HepG2 (cell line): ENCODE measurements around the gene CYP4F2. TPM values are rescaled to one million over a fixed set of nuclear protein-coding genes. Genes with fewer than 3 reads are reported as not detected.

Source experiments
- AGO2 ChIP-seq: fragments of 200-400 bp; formaldehyde crosslinking; optimal IDR thresholded peaks from 2 replicates; pipeline ENCODE3; 2017; ENCODE audit warnings: mild to moderate bottlenecking, low read depth, low read length, moderate library complexity
- CCDC6 ChIP-seq: sonication (generic); formaldehyde crosslinking; IDR thresholded peaks from 2 replicates; pipeline ENCODE4 v1.8.1; 2022; ENCODE audit warnings: mild to moderate bottlenecking, missing genetic modification reagents, moderate library complexity
- CREM ChIP-seq, 2 experiments: sonication (generic) in 1 of 2; formaldehyde crosslinking in 1 of 2; IDR thresholded peaks; 2 replicates each; pipeline versions ENCODE4 v1.4.0 to v1.6.1; 2016 to 2020; ENCODE audit warnings: antibody characterized with exemption in 1 of 2, mild to moderate bottlenecking in 1 of 2, missing genetic modification reagents in 1 of 2
- EZH2 ChIP-seq: conservative IDR thresholded peaks from 2 replicates; pipeline ENCODE4 v1.6.1; 2012; ENCODE audit warnings: mild to moderate bottlenecking, low read depth, low read length, moderate library complexity
- HBP1 ChIP-seq: IDR thresholded peaks from 2 replicates; pipeline ENCODE4 v1.6.1; 2016; ENCODE audit warnings: low read depth, control low read depth
- KDM5B ChIP-seq: sonication (generic); formaldehyde crosslinking; IDR thresholded peaks from 2 replicates; pipeline ENCODE4 v1.4.0; 2020; ENCODE audit warnings: missing genetic modification reagents, mild to moderate bottlenecking, borderline replicate concordance
- MED1 ChIP-seq: sonication (generic); formaldehyde crosslinking; IDR thresholded peaks from 2 replicates; pipeline ENCODE4 v1.4.0; 2020; ENCODE audit warnings: missing genetic modification reagents
- NCOA2 ChIP-seq: sonication (generic); formaldehyde crosslinking; IDR thresholded peaks from 2 replicates; pipeline ENCODE4 v1.8.0; 2022; ENCODE audit warnings: inconsistent platforms
- NR3C1 ChIP-seq: sonication (generic); formaldehyde crosslinking; IDR thresholded peaks from 2 replicates; pipeline ENCODE4 v1.4.0; 2020; ENCODE audit warnings: missing genetic modification reagents
- SNAPC4 ChIP-seq: sonication (generic); formaldehyde crosslinking; IDR thresholded peaks from 2 replicates; pipeline ENCODE4 v1.4.0; 2020; ENCODE audit warnings: mild to moderate bottlenecking, missing genetic modification reagents
- SOX6 ChIP-seq, 2 experiments: fragments of 450-650 bp in 1 of 2; sonication (generic) in 1 of 2; formaldehyde crosslinking in 1 of 2; IDR thresholded peaks; 2 replicates each; pipeline versions ENCODE4 v1.4.0 to v1.6.1; 2017 to 2020; ENCODE audit warnings: antibody characterized with exemption in 1 of 2, mild to moderate bottlenecking in 1 of 2, missing genetic modification reagents in 1 of 2
- ZBTB2 ChIP-seq: sonication (generic); formaldehyde crosslinking; IDR thresholded peaks from 2 replicates; pipeline ENCODE4 v1.8.0; 2022; ENCODE audit warnings: low read depth, missing genetic modification reagents
- ZFP1 ChIP-seq: IDR thresholded peaks from 2 replicates; pipeline ENCODE4 v1.6.1; 2016
- ZFP41 ChIP-seq: sonication (generic); formaldehyde crosslinking; IDR thresholded peaks from 2 replicates; pipeline ENCODE4 v1.4.0; 2020; ENCODE audit warnings: mild to moderate bottlenecking, missing genetic modification reagents, borderline replicate concordance
- ZNF138 ChIP-seq: sonication (generic); formaldehyde crosslinking; IDR thresholded peaks from 2 replicates; pipeline ENCODE4 v1.5.0; 2020; ENCODE audit warnings: mild to moderate bottlenecking, low read depth, missing genetic modification reagents
- ZNF17 ChIP-seq: sonication (generic); formaldehyde crosslinking; IDR thresholded peaks from 2 replicates; pipeline ENCODE4 v1.5.0; 2020; ENCODE audit warnings: mild to moderate bottlenecking, missing genetic modification reagents
- ZNF234 ChIP-seq: sonication (generic); formaldehyde crosslinking; conservative IDR thresholded peaks from 2 replicates; pipeline ENCODE4 v1.5.1; 2020; ENCODE audit warnings: mild to moderate bottlenecking, missing genetic modification reagents
- ZNF30 ChIP-seq: sonication (generic); formaldehyde crosslinking; IDR thresholded peaks from 2 replicates; pipeline ENCODE4 v1.5.0; 2020; ENCODE audit warnings: mild to moderate bottlenecking, missing genetic modification reagents
- ZNF333 ChIP-seq: sonication (generic); formaldehyde crosslinking; IDR thresholded peaks from 2 replicates; pipeline ENCODE4 v1.4.0; 2020; ENCODE audit warnings: mild to moderate bottlenecking, missing genetic modification reagents, borderline replicate concordance
- ZNF652 ChIP-seq: IDR thresholded peaks from 2 replicates; pipeline ENCODE4 v1.6.1; 2016; ENCODE audit warnings: low read depth, borderline replicate concordance
- ZNF678 ChIP-seq: sonication (generic); formaldehyde crosslinking; IDR thresholded peaks from 2 replicates; pipeline ENCODE4 v1.4.0; 2020; ENCODE audit warnings: mild to moderate bottlenecking, missing genetic modification reagents
- ZNF839 ChIP-seq: sonication (generic); formaldehyde crosslinking; IDR thresholded peaks from 2 replicates; pipeline ENCODE4 v1.4.0; 2020; ENCODE audit warnings: missing genetic modification reagents, mild to moderate bottlenecking, borderline replicate concordance
- polyA plus RNA-seq, 8 experiments: library from polyadenylated mRNA; depleted of rRNA in 3 of 8; stranded (reverse) in 7 of 8; unstranded in 1 of 8; fragments of >200 nt; fragmentation: Illumina TruSeq in 4 of 8; extraction: Trizol in 4 of 8; gene quantifications; 2 replicates each; pipeline versions ENCODE4 v1.2.1 to v1.2.3, GENCODE V29; 2011 to 2016; ENCODE audit warnings: low read depth in 4 of 8, missing spikeins in 1 of 8, mixed read lengths in 1 of 8; ENCODE audit not compliant: insufficient read depth in 1 of 8
- total RNA-seq, 5 experiments: library from RNA; depleted of rRNA; stranded (reverse); fragments of >200 nt; fragmentation: Illumina TruSeq; extraction: Trizol; gene quantifications; 2 replicates each; pipeline ENCODE4 v1.2.3, GENCODE V29; 2016; ENCODE audit warnings: low read depth in 1 of 5

CYP4F2 gene
- total and polyA plus RNA-seq, 2 of the 13 experiments (the other 11 are each of a cell fraction or from before 2014, with no cell fraction given): 3.7 to 3.9 TPM

- TF ChIP-seq ZNF234 (CRISPR knock-in tag) (peak; percentile 75; the same call in 1 of the 2 replicates), CCDC6 (no peak), ZNF138 (CRISPR knock-in tag) (no peak), ZNF30 (no peak), KDM5B (CRISPR knock-in tag) (peak; percentile 75), HBP1 (CRISPR knock-in tag) (0 out of 2 replicates have a peak, but pooled peaks have one; percentile 38), ZNF839 (CRISPR knock-in tag) (peak; percentile 69; the same call in 1 of the 2 replicates), ZNF17 (no peak), CREM (IDR thresholded peaks at IDR 0.05) (0 out of 2 replicates have a peak, but pooled peaks have one; percentile 28), CREM (CRISPR knock-in tag; IDR thresholded peaks at IDR 0.05) (no peak), ZBTB2 (CRISPR knock-in tag) (no peak), NR3C1 (CRISPR knock-in tag) (no peak), AGO2 (peak; percentile 68), MED1 (CRISPR knock-in tag) (no peak), SNAPC4 (CRISPR knock-in tag) (0 out of 2 replicates have a peak, but pooled peaks have one; percentile 44), ZNF333 (peak; percentile 86; the same call in 1 of the 2 replicates), ZNF652 (no peak), SOX6 (IDR thresholded peaks at IDR 0.05) (no peak), SOX6 (CRISPR knock-in tag; IDR thresholded peaks at IDR 0.05) (peak; percentile 44), EZH2 (no peak), ZFP41 (CRISPR knock-in tag) (no peak), NCOA2 (no peak), ZFP1 (CRISPR knock-in tag) (no peak), ZNF678 (CRISPR knock-in tag) (no peak)
Measured at GRCh38 chr19:15836330-15837220, 61.3 kb downstream of the CYP4F2 start (continued).
